ENCODE measurements around the gene SYCP2L. TPM values are rescaled to one million over a fixed set of nuclear protein-coding genes. Genes with fewer than 3 reads are reported as not detected.

Gene SYCP2L
- total RNA-seq, 1 experiment from 2014 or later = 4.9 TPM

DNA sequence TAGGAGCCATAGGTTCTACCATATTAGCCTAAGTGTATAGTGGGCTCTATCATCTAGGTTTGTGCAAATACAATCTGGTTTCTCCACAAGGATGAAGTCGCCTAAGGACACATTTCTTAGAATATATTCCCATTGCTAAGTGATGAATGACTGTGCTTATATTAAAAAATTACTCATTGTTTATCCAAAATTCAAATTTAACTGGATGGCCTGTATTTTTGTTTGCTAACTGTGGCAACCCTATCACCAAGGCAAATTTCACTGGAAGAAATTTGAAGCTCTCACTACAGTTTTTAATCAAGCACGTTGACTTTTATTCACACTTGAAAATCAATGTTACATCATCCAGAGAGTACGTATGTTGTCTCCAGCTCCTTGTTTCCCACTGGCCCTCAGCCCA is 18.9 kb upstream of the SYCP2L start:
- no peaks in the 10 kb centered on the region for H3K4me1 ChIP-seq (ENCODE audit: control insufficient read depth in 1 of 2, insufficient read depth in 2 of 2, low read length in 2 of 2)
- H3K4me2 ChIP-seq (ENCODE audit: low read length) = no peak overlapping the region
- no peaks in the 10 kb centered on the region for H3K36me3 ChIP-seq (ENCODE audit: control insufficient read depth in 1 of 2, insufficient read depth in 2 of 2, low read length in 2 of 2)
- H2AFZ ChIP-seq (ENCODE audit: low read depth, low read length, poor library complexity, severe bottlenecking) = no peak overlapping the region
- no peak for TF ChIP-seq POLR2A (IDR thresholded peaks at IDR 0.05; ENCODE audit: borderline replicate concordance, extremely low read depth, insufficient read depth, insufficient read length)
- POLR2A ChIA-PET = no interaction called here
- H3K27ac ChIP-seq (ENCODE audit: low read depth, low read length) = no peak overlapping the region
- H3K27me3 ChIP-seq (ENCODE audit: insufficient read depth, low read length) = no peaks in the 10 kb centered on the region
- intact Hi-C loops (cut with micrococcal nuclease) = no loop called here
- no peaks in the 10 kb centered on the region for H3K9me2 ChIP-seq (ENCODE audit: insufficient read depth)
- H3K79me2 ChIP-seq (ENCODE audit: insufficient read depth, low read length) = no peaks in the 10 kb centered on the region
- no TSS peak for BruUV-seq (replicated peaks)
- CTCF ChIA-PET = no interaction called here
- H3K4me3 ChIP-seq (replicated peaks in 1 of 2; ENCODE audit: low read depth in 1 of 2, low read length in 2 of 2) = no peak overlapping the region
- DNase-seq (ENCODE audit: low read depth, low spot score) (no peak), ATAC-seq (no peak)
- H3K9me3 ChIP-seq (ENCODE audit: control insufficient read depth in 1 of 2, insufficient read depth in 1 of 2, low read depth in 1 of 2, low read length in 2 of 2) = no peaks in the 10 kb centered on the region
- RAD21 ChIA-PET (ENCODE audit: low non-redundant PET in 1 of 2, low total read pairs in 2 of 2, uncharacterized antibody in 2 of 2, unreplicated experiment in 2 of 2) = no interaction called here
- H4K20me1 ChIP-seq (ENCODE audit: insufficient read depth) = no peaks in the 10 kb centered on the region
- no peak overlapping the region for H3K9ac ChIP-seq (ENCODE audit: low read length)

- no peak overlapping the region for H3K4me3 ChIP-seq (replicated peaks in 1 of 2; ENCODE audit: low read depth in 1 of 2, low read length in 2 of 2)
- no peak overlapping the region for H3K27ac ChIP-seq (ENCODE audit: low read depth, low read length)
- no peak overlapping the region for H3K9ac ChIP-seq (ENCODE audit: low read length)
- DNase-seq (ENCODE audit: low read depth, low spot score) (no peak), ATAC-seq (no peak)
- no peaks in the 10 kb centered on the region for H3K9me3 ChIP-seq (ENCODE audit: control insufficient read depth in 1 of 2, insufficient read depth in 1 of 2, low read depth in 1 of 2, low read length in 2 of 2)
- CTCF ChIA-PET = interaction anchor here (1.5 kb wide), 1 partner anchor 395 kb away, joined by 4 read pairs; no protein-coding TSS in a partner anchor
- no peak overlapping the region for H3K4me2 ChIP-seq (ENCODE audit: low read length)
- H3K36me3 ChIP-seq (ENCODE audit: control insufficient read depth in 1 of 2, insufficient read depth in 2 of 2, low read length in 2 of 2) = no peaks in the 10 kb centered on the region
- RAD21 ChIA-PET (ENCODE audit: low non-redundant PET in 1 of 2, low total read pairs in 2 of 2, uncharacterized antibody in 2 of 2, unreplicated experiment in 2 of 2) = no interaction called here
- no peaks in the 10 kb centered on the region for H3K9me2 ChIP-seq (ENCODE audit: insufficient read depth)
- no peaks in the 10 kb centered on the region for H4K20me1 ChIP-seq (ENCODE audit: insufficient read depth)
- H2AFZ ChIP-seq (ENCODE audit: low read depth, low read length, poor library complexity, severe bottlenecking) = no peak overlapping the region
- no peaks in the 10 kb centered on the region; a peak in 1 of 4 replicates for H3K4me1 ChIP-seq (ENCODE audit: control insufficient read depth in 1 of 2, insufficient read depth in 2 of 2, low read length in 2 of 2)
- intact Hi-C loops (cut with micrococcal nuclease) = no loop called here
- no peaks in the 10 kb centered on the region for H3K79me2 ChIP-seq (ENCODE audit: insufficient read depth, low read length)
- TF ChIP-seq ZNF274 (IDR thresholded peaks at IDR 0.05; ENCODE audit: low read depth, low read length) (no peak), EZH2phosphoT487 (IDR thresholded peaks at IDR 0.05; ENCODE audit: borderline replicate concordance) (no peak), MAX (IDR thresholded peaks at IDR 0.05) (no peak), CEBPB (IDR thresholded peaks at IDR 0.05; ENCODE audit: low read depth) (no peak), POLR2AphosphoS5 (IDR thresholded peaks at IDR 0.05; ENCODE audit: low read depth, low read length) (no peak), TCF7L2 (IDR thresholded peaks at IDR 0.05; ENCODE audit: borderline replicate concordance, extremely low read depth, insufficient read depth, insufficient read length) (no peak), EGR1 (IDR thresholded peaks at IDR 0.05; ENCODE audit: low read depth) (no peak), FOSL1 (IDR thresholded peaks at IDR 0.05; ENCODE audit: low read depth) (no peak), SIN3A (IDR thresholded peaks at IDR 0.05; ENCODE audit: low read depth) (no peak), CBX3 (IDR thresholded peaks at IDR 0.05; ENCODE audit: low read depth) (no peak), CTCF (IDR thresholded peaks at IDR 0.05 in 2 of 3, conservative IDR thresholded peaks at IDR 0.05 in 1 of 3; ENCODE audit: borderline replicate concordance in 1 of 3, insufficient read depth in 1 of 3, low read depth in 2 of 3, low read length in 2 of 3) (no peak), JUND (IDR thresholded peaks at IDR 0.05) (no peak), POLR2A (IDR thresholded peaks at IDR 0.05; ENCODE audit: borderline replicate concordance, extremely low read depth, insufficient read depth, insufficient read length) (no peak)
- TF ChIP-seq, protein P1, sequence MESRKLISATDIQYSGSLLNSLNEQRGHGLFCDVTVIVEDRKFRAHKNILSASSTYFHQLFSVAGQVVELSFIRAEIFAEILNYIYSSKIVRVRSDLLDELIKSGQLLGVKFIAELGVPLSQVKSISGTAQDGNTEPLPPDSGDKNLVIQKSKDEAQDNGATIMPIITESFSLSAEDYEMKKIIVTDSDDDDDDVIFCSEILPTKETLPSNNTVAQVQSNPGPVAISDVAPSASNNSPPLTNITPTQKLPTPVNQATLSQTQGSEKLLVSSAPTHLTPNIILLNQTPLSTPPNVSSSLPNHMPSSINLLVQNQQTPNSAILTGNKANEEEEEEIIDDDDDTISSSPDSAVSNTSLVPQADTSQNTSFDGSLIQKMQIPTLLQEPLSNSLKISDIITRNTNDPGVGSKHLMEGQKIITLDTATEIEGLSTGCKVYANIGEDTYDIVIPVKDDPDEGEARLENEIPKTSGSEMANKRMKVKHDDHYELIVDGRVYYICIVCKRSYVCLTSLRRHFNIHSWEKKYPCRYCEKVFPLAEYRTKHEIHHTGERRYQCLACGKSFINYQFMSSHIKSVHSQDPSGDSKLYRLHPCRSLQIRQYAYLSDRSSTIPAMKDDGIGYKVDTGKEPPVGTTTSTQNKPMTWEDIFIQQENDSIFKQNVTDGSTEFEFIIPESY (IDR thresholded peaks at IDR 0.05; ENCODE audit: extremely low read depth, insufficient replicate concordance, low read length) = no peak
- TF ChIP-seq, protein P2, sequence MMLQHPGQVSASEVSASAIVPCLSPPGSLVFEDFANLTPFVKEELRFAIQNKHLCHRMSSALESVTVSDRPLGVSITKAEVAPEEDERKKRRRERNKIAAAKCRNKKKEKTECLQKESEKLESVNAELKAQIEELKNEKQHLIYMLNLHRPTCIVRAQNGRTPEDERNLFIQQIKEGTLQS (IDR thresholded peaks at IDR 0.05) = no peak
- no peaks in the 10 kb centered on the region for H3K27me3 ChIP-seq (ENCODE audit: insufficient read depth, low read length)
- POLR2A ChIA-PET = no interaction called here
- no TSS peak for BruUV-seq (replicated peaks)
These were observed 13.5 kb upstream of the SYCP2L start for GRCh38 chr6:10873374-10873773.
